Measurements from ENCODE around the gene MAD2L1BP.

The MAD2L1BP gene

DNA sequence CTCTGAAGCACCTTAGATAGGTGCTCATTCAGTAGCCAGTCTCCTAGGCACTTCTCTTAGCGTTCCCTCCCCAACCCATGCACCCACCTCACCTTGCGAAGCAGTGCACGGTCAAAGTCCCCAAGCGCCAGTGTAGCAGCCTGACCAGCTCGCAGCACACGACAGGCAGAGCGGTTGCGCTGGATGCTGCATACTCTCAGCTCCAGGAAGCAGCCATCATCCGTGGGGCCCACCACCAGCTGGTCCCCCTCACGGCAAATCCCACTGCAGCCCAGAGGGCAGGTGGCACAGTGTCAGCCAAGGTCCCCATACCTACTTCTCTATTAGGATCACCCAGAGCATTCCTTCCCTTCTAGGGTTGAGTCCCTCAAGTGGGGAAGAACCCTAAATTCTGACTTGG lies 13.1 kb upstream of the MAD2L1BP start:
- Histone ChIP-seq H2BK12ac (ENCODE audit: low read length in 2 of 2) (no peak overlapping the region), H2BK120ac (ENCODE audit: low read depth, low read length) (no peak overlapping the region), H3K36me3 (ENCODE audit: control insufficient read depth in 1 of 2, insufficient read depth in 2 of 2, low read depth in 1 of 2, low read length in 2 of 2) (peaks cover 60 to 79% of the 10 kb centered on the region in 2 experiments), H3K9me3 (ENCODE audit: control insufficient read depth, low read length) (no peaks in the 10 kb centered on the region), H2BK5ac (ENCODE audit: low read depth, low read length, poor library complexity, severe bottlenecking) (no peak overlapping the region), H3K4me1 (ENCODE audit: control insufficient read depth, insufficient read depth, low read depth, low read length) (peaks cover 6% of the 10 kb centered on the region), H4K8ac (ENCODE audit: low read length) (peak overlapping the region; percentile 65), H2AFZ (ENCODE audit: low read depth, low read length) (no peak overlapping the region), H2AK5ac (ENCODE audit: low read length, severe bottlenecking) (no peak overlapping the region), H3K79me1 (replicated peaks; ENCODE audit: low read length, poor library complexity, severe bottlenecking) (peaks cover 37% of the 10 kb centered on the region), H3K9ac (ENCODE audit: low read length) (no peak overlapping the region), H3K14ac (ENCODE audit: low read length in 2 of 2) (peak overlapping the region in 1 of 2 experiments; percentile 44), H4K91ac (ENCODE audit: low read length) (no peak overlapping the region), H3K27me3 (ENCODE audit: control insufficient read depth in 1 of 2, insufficient read depth in 1 of 2, low read length in 2 of 2) (no peaks in the 10 kb centered on the region), H3K27ac (ENCODE audit: low read length, poor library complexity, severe bottlenecking) (no peak overlapping the region), H3K4me2 (ENCODE audit: low read length, poor library complexity, severe bottlenecking) (no peak overlapping the region), H3K4ac (ENCODE audit: low read depth in 1 of 2, low read length in 2 of 2) (no peak overlapping the region), H2BK15ac (ENCODE audit: low read depth, poor library complexity, severe bottlenecking) (no peak overlapping the region), H3K18ac (ENCODE audit: low read depth in 1 of 2, low read length in 2 of 2) (no peak overlapping the region), H3K23ac (ENCODE audit: low read length in 2 of 2) (no peak overlapping the region), H3K4me3 (ENCODE audit: insufficient read depth in 1 of 2, low read depth in 1 of 2, low read length in 2 of 2) (no peak overlapping the region)
- WGBS, result 97% methylated on average over 10 of the region's 10 CpGs
- no peak for DNase-seq

DNA sequence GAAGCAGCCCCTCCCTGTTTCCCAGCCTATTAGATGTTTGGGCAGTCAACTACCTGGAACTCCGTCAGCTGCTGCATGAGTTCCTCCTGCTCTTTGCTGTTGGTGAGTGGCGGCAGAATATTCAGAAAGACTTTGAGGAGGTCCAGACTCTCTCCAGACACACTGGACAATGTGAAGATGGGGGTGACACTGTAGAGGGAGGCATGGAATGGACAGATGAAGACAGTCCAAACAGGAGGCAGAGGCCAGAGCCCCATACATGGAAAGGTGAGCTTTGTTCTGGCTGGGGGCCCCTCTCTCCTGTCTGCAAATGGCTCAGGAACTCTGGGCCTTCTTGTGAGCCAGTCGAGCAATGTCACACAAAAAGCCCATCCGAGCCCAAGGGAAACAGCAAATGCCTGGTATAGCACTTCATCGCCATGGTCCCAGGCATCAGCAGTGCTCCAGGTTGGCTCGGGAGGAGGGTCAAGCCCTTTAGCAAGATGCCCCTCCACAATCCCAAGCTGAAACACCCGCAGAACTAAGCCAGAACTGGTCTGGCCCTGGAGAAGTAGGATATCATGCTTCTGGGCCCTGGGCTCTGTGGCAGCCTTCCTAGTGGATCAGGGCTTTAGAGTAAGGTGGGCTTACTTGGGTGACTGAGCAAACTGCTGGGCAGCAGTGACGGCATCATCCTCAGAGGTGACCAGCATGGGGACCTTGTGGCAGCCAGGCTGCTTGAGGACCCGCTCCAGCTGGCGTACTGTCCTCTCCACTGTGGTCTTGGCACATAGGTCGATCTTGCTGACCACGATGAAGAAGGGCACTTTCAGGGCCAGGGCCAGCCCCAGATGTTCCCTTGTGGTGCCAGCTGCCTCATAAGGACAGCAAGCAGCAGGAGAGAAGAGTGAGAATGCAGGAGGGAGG lies 11.5 kb upstream of the MAD2L1BP start:
- 98% methylated on average over 12 of the region's 12 CpGs for WGBS
- Histone ChIP-seq H2AFZ (ENCODE audit: low read depth, low read length) (no peak overlapping the region), H4K91ac (ENCODE audit: low read length) (peak overlapping the region; percentile 45), H2BK12ac (ENCODE audit: low read length in 2 of 2) (no peak overlapping the region), H3K18ac (ENCODE audit: low read depth in 1 of 2, low read length in 2 of 2) (no peak overlapping the region), H2AK5ac (ENCODE audit: low read length, severe bottlenecking) (no peak overlapping the region), H3K4me3 (ENCODE audit: insufficient read depth in 1 of 2, low read depth in 1 of 2, low read length in 2 of 2) (no peak overlapping the region), H3K27me3 (ENCODE audit: control insufficient read depth in 1 of 2, insufficient read depth in 1 of 2, low read length in 2 of 2) (no peaks in the 10 kb centered on the region), H2BK5ac (ENCODE audit: low read depth, low read length, poor library complexity, severe bottlenecking) (no peak overlapping the region), H2BK15ac (ENCODE audit: low read depth, poor library complexity, severe bottlenecking) (no peak overlapping the region), H3K23ac (ENCODE audit: low read length in 2 of 2) (no peak overlapping the region), H3K9ac (ENCODE audit: low read length) (no peak overlapping the region), H3K4me1 (ENCODE audit: control insufficient read depth, insufficient read depth, low read depth, low read length) (peaks cover 9% of the 10 kb centered on the region), H3K27ac (ENCODE audit: low read length, poor library complexity, severe bottlenecking) (no peak overlapping the region), H3K4me2 (ENCODE audit: low read length, poor library complexity, severe bottlenecking) (no peak overlapping the region), H3K9me3 (ENCODE audit: control insufficient read depth, low read length) (no peaks in the 10 kb centered on the region), H3K14ac (ENCODE audit: low read length in 2 of 2) (no peak overlapping the region), H3K36me3 (ENCODE audit: control insufficient read depth in 1 of 2, insufficient read depth in 2 of 2, low read depth in 1 of 2, low read length in 2 of 2) (peaks cover 52 to 73% of the 10 kb centered on the region in 2 experiments), H4K8ac (ENCODE audit: low read length) (no peak overlapping the region), H2BK120ac (ENCODE audit: low read depth, low read length) (no peak overlapping the region), H3K4ac (ENCODE audit: low read depth in 1 of 2, low read length in 2 of 2) (no peak overlapping the region), H3K79me1 (replicated peaks; ENCODE audit: low read length, poor library complexity, severe bottlenecking) (peaks cover 37% of the 10 kb centered on the region)
- DNase-seq, result no peak

DNA sequence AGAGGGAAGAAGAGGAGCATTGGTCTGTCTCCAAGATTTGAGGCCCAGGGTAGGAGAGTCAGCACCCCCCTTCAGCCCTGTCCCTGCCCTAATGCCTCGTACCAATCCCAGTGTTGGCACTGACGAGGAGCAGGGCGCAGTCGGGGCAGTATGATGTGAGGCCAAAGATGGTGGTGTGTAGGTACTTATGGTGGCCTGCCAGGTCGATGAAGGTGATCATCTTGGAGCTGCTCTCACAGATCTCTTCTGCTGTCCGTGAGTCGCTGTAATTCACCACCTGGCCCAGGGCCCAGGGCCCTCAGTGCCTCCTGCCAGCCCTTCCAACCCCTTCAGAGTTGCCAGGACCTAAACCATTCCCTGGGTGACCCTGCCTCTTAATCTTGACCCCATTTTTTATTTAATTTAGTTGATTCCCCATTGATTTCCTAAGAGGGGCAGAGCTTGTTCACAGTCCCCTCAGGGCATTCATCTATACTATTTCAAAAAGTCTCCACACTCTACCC lies 10.8 kb upstream of the MAD2L1BP start:
- Histone ChIP-seq H3K4me2 (ENCODE audit: low read length, poor library complexity, severe bottlenecking) (no peak overlapping the region), H3K9ac (ENCODE audit: low read length) (no peak overlapping the region), H3K9me3 (ENCODE audit: control insufficient read depth, low read length) (no peaks in the 10 kb centered on the region), H2BK12ac (ENCODE audit: low read length in 2 of 2) (no peak overlapping the region), H3K23ac (ENCODE audit: low read length in 2 of 2) (no peak overlapping the region), H4K91ac (ENCODE audit: low read length) (no peak overlapping the region), H3K36me3 (ENCODE audit: control insufficient read depth in 1 of 2, insufficient read depth in 2 of 2, low read depth in 1 of 2, low read length in 2 of 2) (peaks cover 52 to 66% of the 10 kb centered on the region in 2 experiments), H2BK5ac (ENCODE audit: low read depth, low read length, poor library complexity, severe bottlenecking) (no peak overlapping the region), H2AK5ac (ENCODE audit: low read length, severe bottlenecking) (no peak overlapping the region), H3K4ac (ENCODE audit: low read depth in 1 of 2, low read length in 2 of 2) (no peak overlapping the region), H2BK120ac (ENCODE audit: low read depth, low read length) (no peak overlapping the region), H4K8ac (ENCODE audit: low read length) (peak overlapping the region; percentile 31), H2BK15ac (ENCODE audit: low read depth, poor library complexity, severe bottlenecking) (no peak overlapping the region), H3K79me1 (replicated peaks; ENCODE audit: low read length, poor library complexity, severe bottlenecking) (peaks cover 37% of the 10 kb centered on the region), H3K27ac (ENCODE audit: low read length, poor library complexity, severe bottlenecking) (no peak overlapping the region), H3K4me3 (ENCODE audit: insufficient read depth in 1 of 2, low read depth in 1 of 2, low read length in 2 of 2) (no peak overlapping the region), H3K4me1 (ENCODE audit: control insufficient read depth, insufficient read depth, low read depth, low read length) (peaks cover 11% of the 10 kb centered on the region), H3K14ac (ENCODE audit: low read length in 2 of 2) (no peak overlapping the region), H2AFZ (ENCODE audit: low read depth, low read length) (no peak overlapping the region), H3K27me3 (ENCODE audit: control insufficient read depth in 1 of 2, insufficient read depth in 1 of 2, low read length in 2 of 2) (no peaks in the 10 kb centered on the region), H3K18ac (ENCODE audit: low read depth in 1 of 2, low read length in 2 of 2) (no peak overlapping the region)
- no peak for DNase-seq
- 97% methylated on average over 7 of the region's 7 CpGs for whole genome bisulfite sequencing

DNA sequence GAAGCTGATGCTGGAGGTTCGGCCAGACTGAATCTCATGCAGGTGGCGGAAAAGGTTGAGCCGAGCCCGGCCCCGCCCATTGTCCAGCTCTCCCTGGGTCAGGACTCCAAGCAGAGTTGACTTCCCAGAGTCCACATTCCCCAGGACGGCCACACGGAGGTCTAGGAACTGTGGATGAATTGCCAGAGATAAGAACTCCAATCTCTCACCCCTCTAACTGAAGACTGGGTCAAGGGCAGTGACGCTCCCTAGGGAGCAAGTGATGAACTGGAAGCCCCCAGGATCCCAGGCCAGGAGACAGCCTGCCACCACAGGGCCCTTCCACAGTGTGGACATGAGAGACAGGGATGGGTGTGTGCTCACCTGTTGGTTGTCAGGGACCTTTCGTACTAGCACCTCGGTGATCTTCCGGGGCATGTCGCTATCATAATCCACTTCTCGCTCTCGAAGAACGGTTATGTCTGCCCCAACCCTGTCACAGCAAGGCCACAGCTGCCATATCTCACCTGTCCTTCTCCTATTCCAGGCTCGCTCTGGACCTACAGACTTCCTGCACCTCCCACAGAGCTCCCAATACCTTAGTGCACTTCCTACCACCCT lies 10.1 kb upstream of the MAD2L1BP start:
- Histone ChIP-seq H3K4ac (ENCODE audit: low read depth in 1 of 2, low read length in 2 of 2) (no peak overlapping the region), H3K9ac (ENCODE audit: low read length) (no peak overlapping the region), H3K79me1 (replicated peaks; ENCODE audit: low read length, poor library complexity, severe bottlenecking) (peaks cover 37% of the 10 kb centered on the region), H2BK12ac (ENCODE audit: low read length in 2 of 2) (no peak overlapping the region), H3K4me2 (ENCODE audit: low read length, poor library complexity, severe bottlenecking) (no peak overlapping the region), H3K9me3 (ENCODE audit: control insufficient read depth, low read length) (no peaks in the 10 kb centered on the region), H3K27me3 (ENCODE audit: control insufficient read depth in 1 of 2, insufficient read depth in 1 of 2, low read length in 2 of 2) (no peaks in the 10 kb centered on the region), H3K14ac (ENCODE audit: low read length in 2 of 2) (no peak overlapping the region), H2BK15ac (ENCODE audit: low read depth, poor library complexity, severe bottlenecking) (no peak overlapping the region), H3K4me3 (ENCODE audit: insufficient read depth in 1 of 2, low read depth in 1 of 2, low read length in 2 of 2) (no peak overlapping the region), H4K91ac (ENCODE audit: low read length) (no peak overlapping the region), H2BK5ac (ENCODE audit: low read depth, low read length, poor library complexity, severe bottlenecking) (no peak overlapping the region), H2BK120ac (ENCODE audit: low read depth, low read length) (no peak overlapping the region), H2AFZ (ENCODE audit: low read depth, low read length) (no peak overlapping the region), H4K8ac (ENCODE audit: low read length) (no peak overlapping the region), H3K23ac (ENCODE audit: low read length in 2 of 2) (no peak overlapping the region), H3K36me3 (ENCODE audit: control insufficient read depth in 1 of 2, insufficient read depth in 2 of 2, low read depth in 1 of 2, low read length in 2 of 2) (peaks cover 52 to 59% of the 10 kb centered on the region in 2 experiments), H3K4me1 (ENCODE audit: control insufficient read depth, insufficient read depth, low read depth, low read length) (peaks cover 16% of the 10 kb centered on the region), H3K27ac (ENCODE audit: low read length, poor library complexity, severe bottlenecking) (no peak overlapping the region), H3K18ac (ENCODE audit: low read depth in 1 of 2, low read length in 2 of 2) (no peak overlapping the region), H2AK5ac (ENCODE audit: low read length, severe bottlenecking) (no peak overlapping the region)
- WGBS, result 98% methylated on average over 14 of the region's 16 CpGs
- no peak for DNase-seq
